Mesodermal cell (in vitro differentiated cells): ENCODE data around the gene MAP3K20.
"Not testable (repeated sequence)": the region's sequence is repeated elsewhere in the genome, so short reads cannot be mapped to it uniquely, and the experiment has no call there.

Source experiments
- H3K27ac ChIP-seq: 2 replicates; pipeline ENCODE4 v1.7.0; 2013; ENCODE audit warnings: mild to moderate bottlenecking, low read depth, low read length, moderate library complexity; ENCODE audit not compliant: severe bottlenecking
- H3K36me3 ChIP-seq: 2 replicates; pipeline ENCODE4 v1.7.1; 2013; ENCODE audit warnings: mild to moderate bottlenecking, low read length, moderate library complexity; ENCODE audit not compliant: control insufficient read depth, insufficient read depth
- H3K4me1 ChIP-seq: one replicate; pipeline ENCODE4 v1.7.1; 2013; ENCODE audit warnings: mild to moderate bottlenecking, low read length; ENCODE audit not compliant: insufficient read depth, control insufficient read depth, poor library complexity, severe bottlenecking
- H3K4me3 ChIP-seq: 2 replicates; pipeline ENCODE4 v1.7.0; 2013; ENCODE audit warnings: low read length, control low read depth, mild to moderate bottlenecking; ENCODE audit not compliant: insufficient read depth, poor library complexity, severe bottlenecking; ENCODE audit errors: extremely low read depth
- H3K9me3 ChIP-seq: 2 replicates; pipeline ENCODE4 v1.7.1; 2013; ENCODE audit warnings: mild to moderate bottlenecking, low read length, moderate library complexity; ENCODE audit not compliant: control insufficient read depth
- WGBS, 2 experiments: methylation state at CpG; one replicate each; pipeline ENCODE4 v1.1.5; 2013; ENCODE audit warnings: missing lambda C conversion rate in 2 of 2; ENCODE audit not compliant: insufficient coverage in 2 of 2; 5-methylcytosine and 5-hydroxymethylcytosine counted together

Gene MAP3K20

GRCh38 chr2:173298536-173299097 lies 223.0 kb downstream of the MAP3K20 start:
- Histone ChIP-seq H3K36me3 (no peaks in the 10 kb centered on the region), H3K4me1 (no peaks in the 10 kb centered on the region), H3K27ac (no peak overlapping the region), H3K4me3 (no peak overlapping the region), H3K9me3 (peaks cover 49% of the 10 kb centered on the region)
- 92 to 100% methylated on average over 1 to 4 of the region's 5 CpGs for WGBS, 2 experiments

GRCh38 chr2:173299764-173300163 lies 224.1 kb downstream of the MAP3K20 start:
- Histone ChIP-seq H3K9me3 (peaks cover 49% of the 10 kb centered on the region), H3K4me1 (no peaks in the 10 kb centered on the region), H3K4me3 (no peak overlapping the region), H3K36me3 (no peaks in the 10 kb centered on the region), H3K27ac (no peak overlapping the region)
- WGBS, 2 experiments = 89 to 98% methylated on average over 3 to 4 of the region's 5 CpGs

DNA sequence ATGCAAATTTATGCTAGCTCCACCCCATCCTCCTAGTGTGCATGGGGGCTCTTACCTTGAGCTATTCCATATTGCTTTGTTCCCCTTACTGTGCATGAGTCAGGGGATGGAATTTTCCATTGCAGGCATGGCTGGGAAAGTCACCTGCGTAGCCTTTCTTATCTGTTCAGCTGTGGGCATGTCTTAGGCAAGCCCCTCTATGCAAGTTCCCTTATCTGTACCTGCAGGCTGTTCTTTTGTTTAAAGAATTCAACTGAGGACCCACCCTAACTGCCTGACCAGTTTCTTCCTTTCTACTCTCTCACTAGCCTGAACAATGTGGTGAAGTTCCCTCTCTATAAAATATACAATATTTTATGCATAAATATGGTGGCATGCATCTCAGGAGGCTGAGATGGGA lies 224.8 kb downstream of the MAP3K20 start:
- H3K36me3 ChIP-seq = no peaks in the 10 kb centered on the region
- 80% methylated on average over 1 of the region's 1 CpG; no CpG with 5 or more reads in 1 of the 2 experiments for WGBS, 2 experiments
- H3K4me1 ChIP-seq = no peaks in the 10 kb centered on the region
- peaks cover 49% of the 10 kb centered on the region for H3K9me3 ChIP-seq
- H3K4me3 ChIP-seq = no peak overlapping the region
- no peak overlapping the region for H3K27ac ChIP-seq

GRCh38 chr2:173301549-173301948 lies 225.9 kb downstream of the MAP3K20 start:
- not testable (repeated sequence) for H3K27ac ChIP-seq, H3K4me1 ChIP-seq, H3K36me3 ChIP-seq, H3K4me3 ChIP-seq
- peaks cover 44% of the 10 kb centered on the region for H3K9me3 ChIP-seq
- 94 to 100% methylated on average over 2 to 4 of the region's 4 CpGs for WGBS, 2 experiments

- 76 to 86% methylated on average over 2 of the region's 2 CpGs for WGBS, 2 experiments
- no peaks in the 10 kb centered on the region for H3K36me3 ChIP-seq
- H3K27ac ChIP-seq = no peak overlapping the region
- H3K4me1 ChIP-seq = peaks cover 4% of the 10 kb centered on the region
- H3K4me3 ChIP-seq = no peak overlapping the region
- H3K9me3 ChIP-seq = peaks cover 13% of the 10 kb centered on the region
These were observed 229.7 kb downstream of the MAP3K20 start for GRCh38 chr2:173305303-173305702.

DNA sequence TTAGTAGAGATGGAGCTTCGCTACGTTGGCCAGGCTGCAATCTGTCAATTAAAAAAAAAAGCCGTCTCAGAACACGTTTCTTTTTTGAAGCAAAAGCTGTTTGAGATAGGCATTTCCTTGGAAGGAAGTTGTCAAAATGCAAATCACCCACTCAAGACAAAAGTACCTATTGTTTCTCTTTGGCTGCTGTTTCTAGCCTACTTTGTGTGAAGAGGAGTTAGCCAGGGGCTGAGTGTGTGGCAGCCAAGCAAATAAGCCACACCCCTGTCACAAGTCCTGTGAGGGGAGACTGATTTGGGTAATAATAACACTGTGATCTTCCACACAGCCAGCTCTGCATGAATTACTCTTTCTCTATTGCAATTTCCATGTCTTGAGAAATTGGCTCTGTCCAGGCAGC lies 231.6 kb downstream of the MAP3K20 start:
- H3K9me3 ChIP-seq = peaks cover 5% of the 10 kb centered on the region
- 47 to 87% methylated on average over 3 of the region's 4 CpGs for WGBS, 2 experiments

GRCh38 chr2:173309370-173309769 lies 233.7 kb downstream of the MAP3K20 start:
- H3K4me3 ChIP-seq = not testable (repeated sequence)
- no CpG with 5 or more reads among the region's 5 CpGs for WGBS, 2 experiments

More for the DNA sequence above, 231.6 kb downstream of the MAP3K20 start:
- no peaks in the 10 kb centered on the region for H3K36me3 ChIP-seq
- H3K27ac ChIP-seq = no peak overlapping the region
- H3K4me1 ChIP-seq = peaks cover 4% of the 10 kb centered on the region
- no peak overlapping the region for H3K4me3 ChIP-seq

DNA sequence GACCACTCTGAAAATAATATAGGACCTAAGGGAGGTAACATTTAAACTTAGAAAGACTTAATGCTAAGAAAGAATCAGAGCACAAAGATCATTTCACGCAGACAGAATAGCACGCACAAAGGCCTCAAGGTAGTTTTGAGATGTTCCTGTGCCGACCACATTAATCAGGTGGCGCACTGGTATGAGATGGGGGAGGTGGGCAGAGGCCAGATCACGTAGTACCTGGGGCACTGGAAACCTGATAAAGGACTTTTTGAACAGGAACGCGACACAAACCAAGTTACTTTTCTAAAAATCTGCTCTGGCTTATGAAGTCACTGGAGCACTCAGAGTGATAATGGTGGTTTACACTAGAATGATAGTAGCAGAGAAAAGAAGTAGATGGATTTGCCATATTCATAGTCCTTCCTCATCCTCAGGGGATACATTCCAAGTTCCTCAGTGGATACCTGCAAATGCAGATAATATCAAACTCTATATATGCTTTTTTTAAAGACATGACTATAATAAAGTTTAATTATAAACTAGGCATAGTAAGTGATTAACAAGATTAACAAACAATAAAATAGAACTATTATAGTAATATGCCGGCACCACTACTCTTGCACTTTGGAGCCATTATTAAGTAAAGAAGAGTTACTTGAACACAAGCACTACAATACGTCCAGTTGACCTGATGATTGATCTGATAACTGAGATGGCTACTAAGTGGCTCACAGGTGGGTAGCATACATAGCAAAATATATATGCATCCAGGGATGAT lies 236.4 kb downstream of the MAP3K20 start:
- WGBS, 2 experiments = 96 to 97% methylated on average over 5 to 8 of the region's 9 CpGs
- peaks cover 4% of the 10 kb centered on the region for H3K4me1 ChIP-seq
- peaks cover 5% of the 10 kb centered on the region for H3K9me3 ChIP-seq
- H3K4me3 ChIP-seq = no peak overlapping the region
- H3K27ac ChIP-seq = no peak overlapping the region
- H3K36me3 ChIP-seq = no peaks in the 10 kb centered on the region

More at GRCh38 chr2:173309370-173309769, 233.7 kb downstream of the MAP3K20 start:
- not testable (repeated sequence) for H3K9me3 ChIP-seq, H3K27ac ChIP-seq, H3K36me3 ChIP-seq, H3K4me1 ChIP-seq
